HG03354 (cell line): ENCODE results near the gene UGCG.

Experiments
- ATAC-seq: cut with Tn5 transposase; IDR thresholded peaks from one replicate; pipeline ENCODE4 v1.9.1; 2021; ENCODE audit warnings: mild to moderate bottlenecking; ENCODE audit not compliant: unreplicated experiment, poor library complexity, severe bottlenecking

UGCG gene

DNA sequence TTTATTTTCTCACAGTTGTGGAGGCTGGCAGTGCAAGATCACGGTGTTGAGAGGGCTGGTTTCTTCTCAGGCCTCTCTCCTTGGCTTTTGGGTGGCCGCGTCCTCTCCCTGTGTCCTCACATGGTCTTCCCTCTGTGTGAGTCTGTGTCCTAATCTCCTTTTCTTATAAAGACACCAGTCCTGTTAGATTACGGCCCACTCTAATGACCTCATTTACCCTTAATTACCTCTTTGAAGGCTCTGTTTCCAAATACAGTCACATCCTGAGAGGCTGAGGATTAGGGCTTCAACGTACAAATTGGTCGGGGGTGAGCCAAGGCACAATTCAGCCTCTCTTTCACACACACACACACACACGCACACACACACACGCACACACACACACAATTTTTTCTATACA, 73.0 kb downstream of the UGCG start:
- ATAC-seq: no peak

DNA sequence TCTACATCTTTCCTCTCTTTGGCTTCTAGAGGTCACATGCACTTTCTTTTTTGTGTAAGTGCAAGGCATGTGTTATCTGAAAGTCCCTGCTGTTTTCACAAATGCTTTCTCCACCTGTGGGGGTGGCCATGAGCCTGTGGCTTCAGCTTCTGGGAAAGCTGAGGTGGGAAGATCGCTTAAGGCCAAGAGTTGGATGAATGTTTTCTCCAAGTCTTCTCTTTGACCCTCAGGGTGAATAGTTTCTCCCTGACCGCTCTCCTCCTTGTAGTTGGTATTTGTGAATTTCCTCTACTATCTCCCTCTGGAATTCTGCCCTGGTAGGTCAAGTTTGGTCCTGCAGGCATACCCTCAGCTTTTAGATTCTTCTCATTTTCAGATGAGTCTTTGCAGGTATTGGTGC, 74.2 kb downstream of the UGCG start:
- no peak for ATAC-seq

DNA sequence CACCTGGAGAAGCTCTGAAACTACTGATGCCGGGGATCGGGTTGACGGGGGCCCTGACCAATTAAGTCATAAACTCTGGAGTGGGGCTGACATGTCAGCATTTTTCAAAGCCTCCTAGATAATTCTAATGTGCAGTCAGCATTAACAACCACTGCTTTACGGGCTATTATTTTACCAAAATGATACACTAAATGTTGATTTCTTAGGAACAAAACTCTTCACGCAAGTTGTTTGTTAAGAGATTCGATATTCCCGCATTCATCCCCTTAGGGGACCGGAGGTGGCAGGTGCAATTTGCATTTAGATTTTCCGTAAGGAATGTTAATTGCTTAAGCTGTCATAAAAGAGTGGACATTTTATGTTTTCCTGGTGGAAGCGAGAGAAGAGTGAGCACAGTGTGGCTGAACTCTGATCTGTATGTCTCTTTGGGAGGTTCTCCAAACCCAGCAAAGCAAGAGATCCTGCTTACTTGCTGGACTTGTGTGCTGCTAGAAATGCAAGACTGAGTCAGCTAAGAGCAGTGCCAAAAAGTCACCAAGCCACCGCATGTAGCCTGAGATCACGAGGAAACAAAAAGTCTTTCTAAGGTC, 77.6 kb downstream of the UGCG start:
- no peak for ATAC-seq

DNA sequence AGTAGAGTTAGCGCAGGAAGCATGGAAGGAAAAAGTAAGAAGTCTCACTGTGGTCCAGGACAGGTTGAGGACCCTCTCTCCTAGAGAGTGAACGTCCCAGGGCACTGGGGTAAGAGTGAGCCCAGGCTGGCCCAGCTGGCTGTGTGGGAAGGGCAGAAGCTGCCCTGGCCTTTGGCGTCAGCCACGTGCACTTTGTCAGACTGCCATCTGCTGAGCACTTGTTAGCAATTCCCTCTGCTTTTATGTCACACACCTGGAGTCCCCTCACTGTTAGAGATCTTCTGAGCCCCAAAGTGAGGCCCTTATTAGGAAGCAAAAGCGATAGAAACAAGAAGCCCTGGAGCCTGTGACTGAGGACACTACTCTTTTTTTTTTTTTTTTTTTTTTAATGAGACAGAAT, 79.1 kb downstream of the UGCG start:
- no peak for ATAC-seq

DNA sequence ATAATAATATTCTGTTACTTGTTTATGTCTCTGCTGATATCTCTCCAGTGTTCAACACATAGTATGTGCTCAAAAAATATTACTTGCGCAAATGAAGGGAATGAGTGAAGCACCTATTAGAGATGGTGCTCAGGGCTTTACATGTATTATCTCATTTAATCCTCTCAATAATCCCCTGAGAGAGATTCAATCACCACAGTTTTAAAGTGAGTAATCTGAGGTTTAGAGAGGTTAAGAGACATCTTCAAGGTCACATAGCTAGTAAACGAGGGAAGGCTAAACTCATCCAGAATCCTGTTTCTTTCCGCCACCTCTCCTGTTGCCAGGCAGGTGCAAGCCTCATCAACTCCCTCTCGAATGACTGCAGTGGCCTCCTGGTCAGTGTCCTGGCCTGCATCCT, 82.0 kb downstream of the UGCG start:
- no peak for ATAC-seq

DNA sequence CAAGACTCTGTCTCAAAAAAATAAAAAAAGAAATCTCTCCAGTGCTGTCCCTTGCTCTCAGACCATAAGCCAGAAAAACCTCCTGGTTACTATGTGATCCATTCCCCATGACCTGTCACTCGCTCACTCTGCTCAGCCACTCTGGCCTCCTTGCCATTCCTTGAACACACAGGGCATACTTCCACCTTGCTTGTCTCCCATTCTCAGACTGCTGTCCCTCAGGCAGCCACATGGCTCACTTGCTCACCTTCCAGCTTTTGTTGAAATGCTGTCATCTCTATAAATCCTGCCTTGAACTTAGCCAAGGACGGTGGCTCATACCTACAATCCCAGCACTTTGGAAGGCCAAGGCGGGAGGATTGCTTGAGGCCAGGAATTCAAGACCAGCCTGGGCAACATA, 82.9 kb downstream of the UGCG start:
- no peak for ATAC-seq

DNA sequence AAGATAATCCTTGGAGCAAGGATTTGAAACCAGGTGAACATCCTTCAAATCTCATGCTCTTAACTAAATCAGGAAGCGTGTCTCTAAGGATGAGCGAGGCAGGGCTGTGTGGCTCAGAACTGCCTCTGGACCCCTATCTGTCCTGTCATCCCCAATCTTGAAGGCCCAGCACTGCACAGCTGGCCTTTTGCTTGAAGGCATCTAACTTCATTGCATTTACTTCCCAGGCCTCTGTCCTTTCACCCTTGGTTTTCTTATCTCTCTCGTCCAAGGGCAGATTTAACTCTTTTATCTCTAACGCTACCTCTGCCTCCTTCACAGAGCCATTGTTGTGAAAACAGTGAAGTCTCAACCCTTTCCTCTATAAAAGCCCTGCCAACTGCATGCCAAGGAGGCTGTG, 83.8 kb downstream of the UGCG start:
- ATAC-seq: no peak

DNA sequence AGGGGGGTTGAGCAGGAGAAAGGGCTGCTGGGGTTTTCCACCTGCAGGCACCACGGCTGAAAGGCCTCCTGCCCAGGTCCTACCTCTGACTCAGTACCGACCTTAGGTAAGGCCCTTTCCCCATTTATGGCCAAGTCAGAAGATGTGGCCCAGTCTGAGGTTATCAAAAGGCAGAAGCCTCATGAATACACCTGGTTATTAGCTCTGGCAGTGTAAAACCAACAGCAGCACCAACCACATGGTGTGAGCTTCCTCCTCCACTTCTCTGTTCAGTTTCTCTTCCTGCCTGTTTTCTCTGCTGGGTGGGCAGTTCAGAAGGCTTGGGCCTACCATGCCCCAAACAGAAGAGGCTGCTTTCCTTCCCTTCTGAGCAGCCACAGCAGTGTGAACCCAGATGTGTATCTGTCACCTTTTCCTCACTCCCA, 86.9 kb downstream of the UGCG start:
- ATAC-seq: peak; percentile 76

DNA sequence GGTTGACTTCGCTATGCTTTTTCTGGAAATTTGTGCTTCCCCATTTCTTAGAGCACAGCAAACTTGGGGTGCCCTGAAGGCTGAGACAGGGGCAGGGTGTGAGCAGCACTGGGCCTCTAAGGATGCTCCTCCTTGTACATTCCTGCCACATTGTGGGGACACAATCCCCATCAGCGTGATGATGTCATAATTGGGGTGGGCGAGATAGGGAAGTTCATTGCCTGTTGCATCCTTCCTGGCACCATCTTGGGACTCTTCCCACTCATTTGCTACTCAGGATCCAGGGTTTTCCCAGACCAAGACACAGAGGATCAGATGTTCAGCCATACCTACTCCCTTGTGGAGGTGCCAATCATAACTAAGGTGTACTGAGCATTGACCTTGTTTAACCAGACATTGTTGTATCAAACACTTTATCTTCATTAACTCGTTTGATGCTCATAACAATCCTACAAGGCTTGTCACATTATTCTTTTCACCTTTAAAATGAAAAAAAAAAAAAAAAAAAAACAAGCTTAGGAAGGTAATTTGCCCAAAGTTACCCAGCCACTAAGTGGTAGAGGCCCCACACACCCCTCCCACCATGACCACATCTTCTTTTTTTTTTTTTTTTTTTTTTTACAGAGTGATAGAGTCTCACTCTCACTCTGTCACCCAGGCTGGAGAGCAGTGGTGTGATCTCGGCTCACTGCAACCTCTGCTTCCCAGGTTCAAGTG, 87.6 kb downstream of the UGCG start:
- no peak for ATAC-seq
